ENCODE results near the gene EML4.

EML4 gene

DNA sequence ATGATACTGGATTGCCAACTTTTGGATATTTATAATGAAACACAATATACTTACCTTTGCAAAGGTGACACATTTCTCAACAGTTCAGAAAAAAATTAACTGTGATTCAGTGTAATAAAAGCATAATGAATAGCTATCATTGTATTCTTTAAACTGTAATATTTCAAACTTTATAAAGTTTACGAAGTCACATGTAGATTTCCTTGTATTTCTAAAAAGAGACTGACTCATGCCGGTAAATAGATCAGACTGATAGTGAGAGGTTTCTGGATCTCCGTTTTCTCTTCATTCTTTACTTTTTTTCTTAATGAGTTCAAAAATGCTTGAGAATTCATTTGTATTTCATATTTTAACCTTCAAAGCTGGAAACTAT lies 70.1 kb downstream of the EML4 start:
- H3K4me3 ChIP-seq (replicated peaks in 1 of 2; ENCODE audit: low read depth in 2 of 2, low read length in 2 of 2), result no peak overlapping the region

DNA sequence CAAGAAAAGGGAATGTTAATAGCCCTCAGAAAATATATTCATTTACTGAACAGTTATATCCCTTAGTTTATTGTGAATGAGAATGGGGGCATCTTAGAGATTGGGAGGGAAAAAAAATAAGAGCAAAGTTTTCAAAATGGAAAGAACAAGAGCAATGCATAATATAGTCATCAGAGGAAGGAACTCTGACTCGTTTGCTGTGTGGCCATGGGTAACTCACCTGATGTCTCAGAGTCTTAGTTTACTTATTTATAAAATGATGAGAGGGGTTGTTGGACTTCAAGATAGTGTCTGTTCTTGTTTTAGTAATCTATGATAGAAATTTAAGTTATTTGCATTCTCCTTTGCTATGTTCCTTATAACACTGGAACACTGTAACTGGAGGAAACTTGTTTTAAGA lies 70.7 kb downstream of the EML4 start:
- TF ChIP-seq, protein P1, sequence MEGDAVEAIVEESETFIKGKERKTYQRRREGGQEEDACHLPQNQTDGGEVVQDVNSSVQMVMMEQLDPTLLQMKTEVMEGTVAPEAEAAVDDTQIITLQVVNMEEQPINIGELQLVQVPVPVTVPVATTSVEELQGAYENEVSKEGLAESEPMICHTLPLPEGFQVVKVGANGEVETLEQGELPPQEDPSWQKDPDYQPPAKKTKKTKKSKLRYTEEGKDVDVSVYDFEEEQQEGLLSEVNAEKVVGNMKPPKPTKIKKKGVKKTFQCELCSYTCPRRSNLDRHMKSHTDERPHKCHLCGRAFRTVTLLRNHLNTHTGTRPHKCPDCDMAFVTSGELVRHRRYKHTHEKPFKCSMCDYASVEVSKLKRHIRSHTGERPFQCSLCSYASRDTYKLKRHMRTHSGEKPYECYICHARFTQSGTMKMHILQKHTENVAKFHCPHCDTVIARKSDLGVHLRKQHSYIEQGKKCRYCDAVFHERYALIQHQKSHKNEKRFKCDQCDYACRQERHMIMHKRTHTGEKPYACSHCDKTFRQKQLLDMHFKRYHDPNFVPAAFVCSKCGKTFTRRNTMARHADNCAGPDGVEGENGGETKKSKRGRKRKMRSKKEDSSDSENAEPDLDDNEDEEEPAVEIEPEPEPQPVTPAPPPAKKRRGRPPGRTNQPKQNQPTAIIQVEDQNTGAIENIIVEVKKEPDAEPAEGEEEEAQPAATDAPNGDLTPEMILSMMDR (IDR thresholded peaks at IDR 0.05; ENCODE audit: low read depth, low read length), result no peak
- H3K4me3 ChIP-seq (replicated peaks in 1 of 2; ENCODE audit: low read depth in 2 of 2, low read length in 2 of 2), result no peak overlapping the region
- no peak for DNase-seq (ENCODE audit: low read depth in 2 of 2)

More for the DNA sequence above, 70.1 kb downstream of the EML4 start:
- no peak for DNase-seq (ENCODE audit: low read depth in 2 of 2)
- TF ChIP-seq, protein P1 (IDR thresholded peaks at IDR 0.05; ENCODE audit: low read depth, low read length), result no peak

DNA sequence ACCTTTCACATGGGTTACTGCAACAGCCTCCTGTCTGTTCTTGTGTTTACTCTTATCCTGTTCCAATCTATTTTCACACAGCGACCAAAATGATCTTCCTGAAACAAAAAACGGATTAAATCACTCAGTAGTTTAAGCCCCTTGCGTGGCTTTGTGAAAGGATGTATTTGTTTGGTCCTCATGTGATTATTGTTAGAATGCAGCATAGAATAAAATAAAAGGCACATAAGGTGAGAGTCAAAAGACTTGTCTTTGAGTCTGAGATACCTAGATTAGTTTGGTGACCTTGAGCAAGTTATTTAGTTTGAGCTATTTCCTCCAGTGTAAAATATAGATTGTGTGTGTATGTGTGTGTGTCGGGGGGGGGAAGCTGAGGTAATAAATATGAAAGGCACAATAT lies 72.4 kb downstream of the EML4 start:
- DNase-seq (ENCODE audit: low read depth in 2 of 2), result no peak
- no peak overlapping the region for H3K4me3 ChIP-seq (replicated peaks in 1 of 2; ENCODE audit: low read depth in 2 of 2, low read length in 2 of 2)
- TF ChIP-seq, protein P1 (IDR thresholded peaks at IDR 0.05; ENCODE audit: low read depth, low read length), result no peak

DNA sequence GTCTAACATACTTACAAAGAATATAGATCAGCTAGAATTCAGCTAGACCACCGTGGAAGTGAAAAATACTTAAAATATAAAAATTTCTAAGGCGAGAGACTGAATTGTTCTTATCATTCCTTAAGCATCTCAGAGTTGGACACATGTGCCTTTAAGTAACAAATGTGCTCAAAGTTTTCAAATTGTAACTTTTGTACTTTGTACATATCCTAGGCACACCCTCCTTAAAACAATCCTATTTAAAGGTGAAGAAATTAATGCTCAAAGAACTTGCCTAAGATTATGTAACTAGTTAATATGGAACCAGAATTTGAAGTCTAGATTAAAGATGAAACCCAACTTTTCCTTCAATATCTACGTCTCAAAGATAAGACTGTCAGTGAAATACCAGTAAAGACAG lies 74.1 kb downstream of the EML4 start:
- TF ChIP-seq, protein P1 (IDR thresholded peaks at IDR 0.05; ENCODE audit: low read depth, low read length), result no peak
- no peak overlapping the region for H3K4me3 ChIP-seq (replicated peaks in 1 of 2; ENCODE audit: low read depth in 2 of 2, low read length in 2 of 2)
- DNase-seq (ENCODE audit: low read depth in 2 of 2), result no peak

DNA sequence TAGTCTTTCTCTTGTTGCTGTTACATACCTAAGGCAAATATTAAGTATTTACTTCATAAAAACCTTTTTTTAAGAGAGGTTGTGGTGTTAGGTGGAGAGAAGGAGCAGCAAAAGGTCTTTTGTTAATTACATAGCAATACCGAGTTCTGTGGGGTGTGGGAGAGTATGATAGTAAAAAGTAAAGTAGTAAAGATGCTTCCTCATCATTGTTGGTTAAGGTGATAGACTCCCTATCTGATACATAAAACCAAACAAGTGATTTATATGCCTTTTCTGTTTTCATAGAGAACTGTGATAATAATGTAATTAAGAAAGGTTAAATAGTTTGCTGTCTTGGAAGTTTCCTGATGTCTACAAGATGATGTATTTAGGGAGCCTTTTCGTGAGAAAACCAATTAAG lies 75.4 kb downstream of the EML4 start:
- no peak for DNase-seq (ENCODE audit: low read depth in 2 of 2)
- no peak overlapping the region for H3K4me3 ChIP-seq (replicated peaks in 1 of 2; ENCODE audit: low read depth in 2 of 2, low read length in 2 of 2)
- TF ChIP-seq, protein P1 (IDR thresholded peaks at IDR 0.05; ENCODE audit: low read depth, low read length), result no peak

DNA sequence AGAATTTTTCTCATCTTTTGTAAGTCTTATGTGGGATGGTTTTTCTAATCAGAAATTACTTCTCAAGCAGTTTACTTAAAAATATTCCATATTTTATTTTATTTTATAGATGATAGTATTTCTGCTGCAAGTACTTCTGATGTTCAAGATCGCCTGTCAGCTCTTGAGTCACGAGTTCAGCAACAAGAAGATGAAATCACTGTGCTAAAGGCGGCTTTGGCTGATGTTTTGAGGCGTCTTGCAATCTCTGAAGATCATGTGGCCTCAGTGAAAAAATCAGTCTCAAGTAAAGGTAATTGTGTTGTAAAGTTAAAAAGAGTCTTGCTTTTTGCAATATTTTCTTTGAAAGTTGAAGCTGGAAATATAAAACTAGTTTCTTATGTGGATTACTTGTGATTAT lies 76.2 kb downstream of the EML4 start:
- DNase-seq (ENCODE audit: low read depth in 2 of 2), result no peak
- TF ChIP-seq, protein P1 (IDR thresholded peaks at IDR 0.05; ENCODE audit: low read depth, low read length), result no peak

DNA sequence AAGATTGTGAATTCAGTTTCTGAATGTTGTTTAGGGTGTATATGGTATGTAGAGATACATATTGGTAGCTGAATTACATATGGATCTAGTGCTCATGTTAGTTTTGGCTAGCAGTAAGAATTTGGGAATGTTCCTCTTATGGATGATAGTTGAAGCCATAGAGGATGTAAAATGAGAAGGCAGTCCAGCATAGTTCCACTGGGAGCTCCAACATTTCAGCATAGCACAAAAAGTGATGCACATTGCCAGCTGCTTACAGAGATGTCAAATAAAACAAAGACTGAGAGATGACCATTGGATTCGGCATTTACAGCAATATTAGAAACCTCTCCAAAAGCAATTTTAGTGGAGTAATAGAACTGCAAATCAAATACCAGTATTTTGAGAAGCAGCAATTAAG lies 77.4 kb downstream of the EML4 start:
- no peak overlapping the region for H3K4me3 ChIP-seq (replicated peaks in 1 of 2; ENCODE audit: low read depth in 2 of 2, low read length in 2 of 2)
- TF ChIP-seq, protein P1 (IDR thresholded peaks at IDR 0.05; ENCODE audit: low read depth, low read length), result no peak

More for the DNA sequence above, 76.2 kb downstream of the EML4 start:
- H3K4me3 ChIP-seq (replicated peaks in 1 of 2; ENCODE audit: low read depth in 2 of 2, low read length in 2 of 2), result no peak overlapping the region

More for the DNA sequence above, 77.4 kb downstream of the EML4 start:
- DNase-seq (ENCODE audit: low read depth in 2 of 2), result no peak
